ENCODE results near the gene RER1.
"Not testable (repeated sequence)": the region's sequence is repeated elsewhere in the genome, so short reads cannot be mapped to it uniquely, and the experiment has no call there.

GRCh38 chr1:2440346-2440745 is 48.7 kb downstream of the RER1 start:
- not testable (repeated sequence) for TF ChIP-seq CTCF, POLR2A (IDR thresholded peaks at IDR 0.05)
